ENCODE measurements around the gene PTPRA.
"Not testable (repeated sequence)": the region's sequence is repeated elsewhere in the genome, so short reads cannot be mapped to it uniquely, and the experiment has no call there.

PTPRA gene

DNA sequence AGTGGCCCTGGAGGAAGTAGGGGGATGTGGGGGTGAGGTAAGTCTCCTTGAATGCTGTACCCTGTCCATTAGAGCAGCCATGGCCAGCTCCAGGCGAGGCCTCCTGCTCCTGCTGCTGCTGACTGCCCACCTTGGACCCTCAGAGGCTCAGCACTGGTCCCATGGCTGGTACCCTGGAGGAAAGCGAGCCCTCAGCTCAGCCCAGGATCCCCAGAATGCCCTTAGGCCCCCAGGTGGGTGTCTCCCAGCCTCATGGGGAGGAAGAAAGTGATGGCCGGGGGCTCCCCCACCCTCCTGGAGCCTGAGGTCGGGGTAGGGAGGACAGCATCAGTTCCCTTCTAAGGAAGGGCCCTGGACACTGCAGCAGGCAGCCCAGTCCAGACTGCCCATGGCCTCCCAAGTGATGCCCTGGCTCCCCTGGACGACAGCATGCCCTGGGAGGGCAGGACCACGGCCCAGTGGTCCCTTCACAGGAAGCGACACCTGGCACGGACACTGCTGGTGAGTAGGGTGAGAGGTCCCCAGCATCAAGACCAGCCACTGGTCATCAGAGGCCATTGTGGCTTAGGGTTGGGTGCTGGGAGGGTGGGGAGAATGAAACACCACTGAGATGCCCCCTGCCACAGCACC, 171.2 kb downstream of the PTPRA start:
- no peak for DNase-seq (ENCODE audit: low spot score)

DNA sequence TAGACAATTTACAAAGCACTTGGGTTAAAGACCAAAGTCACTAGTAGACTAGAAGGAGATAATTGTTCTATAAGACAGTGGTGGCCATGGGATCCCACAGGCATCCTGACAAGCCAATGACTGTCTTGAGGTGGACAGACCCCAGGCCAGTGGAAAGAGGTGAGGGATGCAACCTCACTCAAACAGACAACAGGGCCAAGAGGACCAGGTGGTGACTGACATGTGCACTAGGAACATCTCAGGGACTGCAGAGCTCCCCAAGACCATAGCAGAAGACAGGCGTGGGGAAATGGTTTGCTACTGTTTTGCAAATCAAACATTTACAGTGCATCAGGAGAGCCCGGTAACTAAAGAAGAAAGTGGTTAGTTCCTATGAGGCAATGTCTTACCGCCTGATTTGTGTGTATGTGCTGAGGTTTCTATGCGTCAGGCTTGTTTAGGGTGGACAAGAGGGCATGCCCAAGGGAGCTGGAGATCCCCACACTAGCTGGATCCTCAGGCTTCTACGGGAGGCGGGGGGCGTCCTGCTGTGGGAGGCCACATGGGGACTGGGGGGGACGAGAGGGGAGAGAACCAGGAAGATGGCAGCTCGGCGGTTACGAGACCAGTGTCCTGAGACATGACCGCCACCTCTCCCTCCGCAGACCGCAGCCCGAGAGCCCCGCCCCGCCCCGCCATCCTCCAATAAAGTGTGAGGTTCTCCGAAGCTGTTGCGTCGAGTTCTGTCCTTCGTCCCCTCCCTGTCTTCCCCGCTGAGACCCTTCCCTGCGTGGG, 171.9 kb downstream of the PTPRA start:
- DNase-seq (ENCODE audit: low spot score), result peak; percentile 89

DNA sequence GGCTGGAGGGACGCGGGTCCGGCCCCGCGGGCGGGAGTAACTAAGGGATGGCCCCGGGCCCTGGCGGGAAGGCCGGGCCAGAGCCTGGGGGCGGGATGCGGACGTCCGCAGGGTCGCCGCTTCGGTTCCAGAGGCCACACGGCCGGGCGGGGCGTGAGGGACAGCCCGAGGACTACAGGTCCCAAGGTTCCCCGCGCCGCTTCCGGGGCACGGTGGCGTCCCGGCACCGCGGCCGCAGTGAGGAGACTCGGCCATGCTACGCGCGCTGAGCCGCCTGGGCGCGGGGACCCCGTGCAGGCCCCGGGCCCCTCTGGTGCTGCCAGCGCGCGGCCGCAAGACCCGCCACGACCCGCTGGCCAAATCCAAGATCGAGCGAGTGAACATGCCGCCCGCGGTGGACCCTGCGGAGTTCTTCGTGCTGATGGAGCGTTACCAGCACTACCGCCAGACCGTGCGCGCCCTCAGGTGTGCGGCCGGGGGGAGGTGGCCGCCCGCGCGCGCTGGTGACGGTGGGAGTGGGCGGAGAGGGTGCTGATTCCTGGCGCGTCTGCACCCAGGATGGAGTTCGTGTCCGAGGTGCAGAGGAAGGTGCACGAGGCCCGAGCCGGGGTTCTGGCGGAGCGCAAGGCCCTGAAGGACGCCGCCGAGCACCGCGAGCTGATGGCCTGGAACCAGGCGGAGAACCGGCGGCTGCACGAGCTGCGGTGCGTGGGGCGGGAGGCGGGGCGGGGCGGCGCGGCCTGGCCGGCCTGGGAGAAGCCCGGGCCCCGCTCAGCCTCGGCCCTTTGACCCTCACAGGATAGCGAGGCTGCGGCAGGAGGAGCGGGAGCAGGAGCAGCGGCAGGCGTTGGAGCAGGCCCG, 172.8 kb downstream of the PTPRA start, which contains the start of gene MRPS26:
MRPS26 (plus strand) TSS at position 237 of the 861 bp plus-strand sequence; CDS start at position 254, 17 bp downstream.
- peak; percentile 88 for DNase-seq (ENCODE audit: low spot score)

DNA sequence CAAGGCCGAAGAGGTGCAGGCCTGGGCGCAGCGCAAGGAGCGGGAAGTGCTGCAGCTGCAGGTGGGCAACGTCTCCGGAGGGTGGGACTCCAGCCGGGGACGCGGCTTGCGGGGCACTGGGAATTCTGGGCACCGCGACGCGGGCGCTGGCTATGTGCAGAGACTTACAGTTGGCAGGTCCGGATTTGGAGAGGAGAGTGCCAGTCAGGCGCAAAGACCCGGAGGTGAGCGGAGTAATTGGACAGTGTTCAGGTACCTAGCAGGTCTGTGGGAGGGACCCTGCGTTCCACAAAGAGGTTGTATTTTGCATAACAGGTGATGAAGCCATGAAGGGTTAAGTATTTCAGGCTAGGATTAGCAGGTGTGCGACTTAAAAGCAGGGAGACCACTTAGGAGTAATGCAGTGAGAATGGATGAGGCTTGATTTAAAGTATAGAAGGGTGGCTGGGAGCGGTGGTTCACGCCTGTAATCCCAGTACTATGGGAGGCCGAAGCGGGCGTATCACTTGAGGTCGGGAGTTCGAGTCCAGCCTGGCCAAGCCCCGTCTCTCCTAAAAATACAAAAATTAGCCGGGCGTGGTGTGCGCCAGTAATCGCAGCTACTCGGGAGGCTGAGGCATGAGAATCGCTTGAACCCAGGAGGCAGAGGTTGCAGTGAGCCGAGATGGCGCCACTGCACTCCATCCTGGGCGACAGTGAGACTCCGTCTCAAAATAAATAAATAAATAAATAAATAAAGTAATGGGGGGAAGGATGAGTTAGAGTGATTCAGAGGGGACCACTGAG, 173.6 kb downstream of the PTPRA start:
- DNase-seq (ENCODE audit: low spot score), result peak; percentile 35

DNA sequence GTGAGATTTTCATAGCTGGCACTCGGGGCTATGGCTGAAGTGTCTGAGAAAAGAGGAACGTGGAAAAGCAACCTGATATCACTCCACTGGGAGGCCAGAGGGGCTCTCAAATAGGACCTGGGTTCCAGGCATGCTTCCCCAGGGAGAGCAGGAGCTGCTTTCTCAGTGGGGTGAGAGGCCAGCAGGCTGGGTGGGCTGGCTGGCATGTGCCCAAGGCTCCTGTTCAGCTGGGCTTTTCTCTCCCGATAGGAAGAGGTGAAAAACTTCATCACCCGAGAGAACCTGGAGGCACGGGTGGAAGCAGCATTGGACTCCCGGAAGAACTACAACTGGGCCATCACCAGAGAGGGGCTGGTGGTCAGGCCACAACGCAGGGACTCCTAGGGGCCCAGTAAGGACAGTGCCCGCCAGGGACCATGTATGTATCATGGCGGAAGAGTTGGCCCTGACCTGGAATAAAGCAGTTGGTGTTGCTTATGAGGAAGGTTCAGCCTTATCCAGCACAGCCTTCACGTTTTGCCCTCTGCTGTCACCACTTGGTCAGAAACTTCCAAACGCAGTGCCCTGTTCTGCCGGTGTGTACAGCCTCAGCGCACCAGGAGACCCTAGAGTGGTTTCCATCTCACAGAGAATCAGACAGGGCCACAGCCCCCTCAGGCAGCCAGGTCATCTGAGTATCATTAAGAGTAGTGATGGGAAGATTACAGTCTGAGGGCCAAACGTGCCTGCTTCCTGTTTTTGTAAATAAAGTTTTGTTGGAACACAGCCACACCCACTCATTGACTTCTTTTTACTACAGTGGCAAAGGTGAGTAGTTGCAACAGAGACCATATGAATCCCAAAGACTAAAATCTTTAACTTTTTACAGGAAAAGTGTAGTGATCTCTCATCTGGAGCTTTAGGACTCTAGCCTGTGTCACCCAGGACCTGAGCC, 174.5 kb downstream of the PTPRA start:
- no peak for DNase-seq (ENCODE audit: low spot score)

DNA sequence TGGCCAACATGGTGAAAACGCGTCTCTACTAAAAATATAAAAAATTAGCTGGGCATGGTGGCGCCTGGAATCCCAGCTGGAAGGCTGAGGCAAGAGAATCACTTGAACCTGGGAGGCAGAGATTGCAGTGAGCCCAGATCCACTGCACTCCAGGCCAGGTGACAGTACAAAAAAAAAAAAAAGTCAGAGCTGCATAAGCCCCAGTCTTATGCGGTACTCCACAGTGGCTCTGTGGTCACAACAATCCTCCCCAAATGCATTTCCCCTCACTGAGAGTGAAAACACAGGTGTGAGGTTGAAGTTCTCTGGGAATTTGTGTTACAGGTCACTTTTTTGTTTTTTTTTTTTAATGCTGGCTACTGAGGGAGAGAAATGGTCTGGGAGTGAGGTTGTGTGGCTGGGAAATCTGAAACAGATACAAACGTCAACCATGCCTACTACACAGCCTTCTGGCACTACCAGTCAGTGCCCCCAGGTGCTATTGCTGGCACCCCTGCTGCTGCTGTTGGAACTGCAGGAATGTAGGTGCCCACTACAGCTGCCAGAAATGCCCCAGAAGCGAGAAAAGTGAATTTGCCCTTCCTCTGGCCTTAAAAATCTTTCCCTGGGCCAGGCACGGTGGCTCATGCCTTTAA, 178.2 kb downstream of the PTPRA start:
- DNase-seq (ENCODE audit: low spot score), result no peak

DNA sequence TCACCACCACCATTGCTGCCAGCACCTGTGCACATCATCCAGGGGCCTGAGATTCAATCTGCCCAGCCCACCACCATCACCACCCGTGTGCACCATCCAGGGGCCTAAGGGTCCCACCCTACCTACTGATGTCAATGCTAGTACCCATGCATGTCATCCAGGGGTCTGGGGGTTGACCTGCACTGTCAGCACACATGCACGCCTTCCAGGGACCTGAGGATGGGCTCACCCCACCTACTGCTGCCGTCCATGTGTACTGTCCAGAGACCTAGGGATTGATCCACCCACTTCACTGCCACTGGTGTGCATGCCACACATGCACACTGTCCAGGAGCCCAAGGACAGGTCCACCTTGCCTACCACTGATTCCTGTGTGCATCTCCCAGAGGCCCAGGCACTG, 186.2 kb downstream of the PTPRA start:
- DNase-seq (ENCODE audit: low spot score), result no peak

DNA sequence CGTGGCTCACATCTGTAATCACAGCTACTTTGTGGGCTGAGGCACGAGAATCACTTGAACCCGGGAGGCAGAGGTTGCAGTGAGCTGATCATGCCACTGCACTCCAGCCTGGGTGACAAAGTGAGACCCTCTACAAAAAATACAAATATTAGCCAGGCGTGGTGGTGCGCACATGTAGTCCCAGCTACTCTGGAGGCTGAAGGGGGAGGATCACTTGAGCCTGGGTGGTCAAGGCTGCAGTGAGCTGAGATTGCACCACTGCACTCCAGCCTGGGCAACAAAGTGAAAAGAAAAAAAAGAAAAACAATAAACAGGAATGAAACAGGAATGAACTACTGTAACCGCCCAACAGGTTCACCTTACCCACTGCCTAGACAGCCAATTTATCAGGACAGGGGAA, 190.8 kb downstream of the PTPRA start:
- not testable (repeated sequence) for DNase-seq (ENCODE audit: low spot score)

DNA sequence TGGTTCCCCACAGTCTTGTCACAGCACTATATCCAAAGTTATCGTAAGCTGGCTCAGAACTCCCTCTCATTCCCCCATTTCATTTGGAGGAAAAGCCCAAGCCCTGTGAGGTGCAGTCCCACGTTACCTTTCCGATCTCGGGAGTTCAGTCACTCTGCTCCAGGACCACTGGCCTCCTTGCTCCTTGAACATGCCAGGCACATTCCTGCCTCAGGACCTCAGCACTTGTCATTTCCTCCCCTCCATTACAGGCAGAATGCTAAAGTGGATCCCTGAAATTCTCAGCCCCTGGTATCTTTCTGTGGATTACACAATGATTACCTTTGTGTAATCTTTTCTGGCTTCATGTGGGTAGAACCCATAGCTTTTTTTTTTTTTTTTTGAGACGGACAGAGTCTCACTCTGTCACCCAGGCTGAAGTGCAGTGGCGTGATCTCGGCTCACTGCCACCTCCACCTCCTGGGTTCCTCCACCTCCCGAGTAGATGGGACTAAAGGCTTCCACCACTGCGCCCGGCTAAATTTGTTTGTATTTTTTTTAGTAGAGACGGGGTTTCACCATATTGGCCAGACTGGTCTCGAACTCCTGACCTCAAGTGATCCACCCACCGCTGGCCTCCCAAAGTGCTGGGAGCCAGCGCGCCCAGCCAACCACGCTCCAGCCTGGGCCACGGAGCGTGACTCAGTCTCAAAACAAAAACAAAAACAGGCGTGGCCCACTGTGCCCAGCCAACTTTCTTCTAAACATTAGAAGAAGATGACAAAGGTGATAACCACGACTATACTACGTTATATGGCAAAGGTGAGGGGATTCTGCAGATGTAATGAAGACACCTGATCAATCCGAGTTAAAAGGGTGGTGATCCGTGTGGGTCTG, 194.1 kb downstream of the PTPRA start:
- no peak for DNase-seq (ENCODE audit: low spot score)

DNA sequence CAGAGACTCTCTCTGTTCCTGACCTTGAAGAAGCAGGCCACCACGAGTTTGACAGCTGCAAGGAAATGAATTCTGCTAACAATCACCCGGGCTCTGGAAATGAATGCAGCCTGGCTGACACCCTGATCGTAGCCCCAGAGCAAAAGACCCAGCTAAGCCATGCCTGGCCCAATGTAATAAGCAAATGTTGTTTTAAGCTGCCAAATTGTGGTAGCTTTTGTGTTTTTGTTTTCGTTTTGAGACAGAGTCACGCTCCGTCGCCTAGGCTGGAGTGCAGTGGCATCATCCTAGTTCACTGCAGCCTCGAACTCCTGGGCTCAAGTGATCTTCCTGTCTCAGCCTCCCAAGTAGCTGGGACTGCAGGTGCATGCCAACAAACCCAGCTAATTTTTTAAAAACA, 194.8 kb downstream of the PTPRA start:
- no peak for DNase-seq (ENCODE audit: low spot score)

DNA sequence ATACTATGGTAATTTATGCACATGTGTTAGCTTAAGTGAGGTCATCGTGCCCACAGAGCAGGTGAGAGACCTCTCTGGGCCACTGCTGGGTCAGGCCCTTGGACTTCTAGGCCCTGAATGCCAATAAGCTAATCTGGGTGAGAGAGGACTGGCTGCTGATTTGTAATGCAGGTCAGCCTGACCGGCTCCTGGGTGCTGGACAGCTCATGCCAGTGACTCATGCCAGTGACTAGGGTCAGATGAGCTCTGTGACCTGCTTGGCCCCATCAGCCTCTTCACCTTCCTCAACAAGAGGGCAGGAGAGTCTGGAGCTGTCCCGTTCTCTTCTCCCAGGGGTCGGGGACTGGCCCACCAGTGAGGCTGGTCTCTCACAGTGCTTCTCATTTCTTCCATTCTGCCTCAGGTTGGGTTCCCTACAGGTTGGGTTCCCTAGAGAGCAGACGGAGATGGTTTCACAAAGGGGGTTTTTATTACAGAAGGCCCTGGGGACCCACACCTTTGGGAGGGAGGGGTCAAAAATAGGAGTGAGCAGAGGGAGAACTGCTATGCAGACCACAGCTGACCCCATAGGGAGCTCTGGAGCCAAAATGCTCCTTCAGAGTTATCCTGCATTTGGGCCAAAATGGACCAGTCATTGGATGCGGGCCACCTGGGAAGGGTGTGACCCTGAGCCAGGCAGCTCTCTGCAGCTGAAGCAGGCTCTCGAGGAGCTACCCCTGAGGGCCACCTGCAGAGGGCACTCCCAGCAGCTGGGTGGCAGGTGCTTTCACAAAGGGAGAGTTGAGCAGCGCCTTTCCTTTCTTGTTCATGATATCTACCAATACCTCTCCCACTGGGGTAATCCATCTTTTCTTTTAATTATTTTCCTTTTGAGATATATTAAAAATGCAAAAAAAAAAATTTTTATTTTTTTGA, 196.0 kb downstream of the PTPRA start:
- no peak for DNase-seq (ENCODE audit: low spot score)

DNA sequence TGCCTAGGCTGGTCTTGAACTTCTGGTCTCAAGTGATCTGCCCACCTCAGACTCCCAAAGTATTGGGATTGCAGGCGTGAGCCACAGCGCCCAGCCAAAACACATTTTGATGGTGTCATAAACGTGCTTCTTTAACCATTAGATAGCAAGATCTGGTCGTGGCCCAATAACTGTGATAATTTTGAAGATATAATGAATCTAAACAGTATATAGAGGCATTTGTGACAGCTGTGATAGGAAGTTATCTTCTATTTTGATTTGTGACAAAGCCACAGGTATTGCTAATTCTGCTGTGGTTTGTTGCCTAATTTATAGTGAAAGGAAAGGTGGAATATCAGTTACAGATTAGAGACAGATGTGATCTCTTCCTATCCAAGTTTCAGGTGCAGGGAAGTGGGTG, 197.4 kb downstream of the PTPRA start:
- DNase-seq (ENCODE audit: low spot score), result no peak

DNA sequence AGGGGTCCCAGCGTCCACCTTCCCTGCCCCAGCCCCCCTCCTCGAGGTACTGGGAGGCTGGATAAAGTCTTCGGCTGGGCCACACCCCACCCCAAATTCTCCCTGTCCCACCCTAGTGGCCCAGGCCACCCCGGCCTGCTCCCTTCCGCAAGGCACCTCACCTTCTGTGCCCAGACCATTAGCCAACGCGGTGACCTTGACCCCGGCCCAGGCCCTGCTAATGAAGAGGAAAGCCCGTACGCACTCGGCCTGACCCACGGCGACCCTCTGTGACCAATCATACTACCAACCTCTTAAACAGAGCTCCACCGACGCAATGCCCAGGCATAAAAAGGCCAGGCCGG, 198.0 kb downstream of the PTPRA start:
- DNase-seq (ENCODE audit: low spot score), result no peak

DNA sequence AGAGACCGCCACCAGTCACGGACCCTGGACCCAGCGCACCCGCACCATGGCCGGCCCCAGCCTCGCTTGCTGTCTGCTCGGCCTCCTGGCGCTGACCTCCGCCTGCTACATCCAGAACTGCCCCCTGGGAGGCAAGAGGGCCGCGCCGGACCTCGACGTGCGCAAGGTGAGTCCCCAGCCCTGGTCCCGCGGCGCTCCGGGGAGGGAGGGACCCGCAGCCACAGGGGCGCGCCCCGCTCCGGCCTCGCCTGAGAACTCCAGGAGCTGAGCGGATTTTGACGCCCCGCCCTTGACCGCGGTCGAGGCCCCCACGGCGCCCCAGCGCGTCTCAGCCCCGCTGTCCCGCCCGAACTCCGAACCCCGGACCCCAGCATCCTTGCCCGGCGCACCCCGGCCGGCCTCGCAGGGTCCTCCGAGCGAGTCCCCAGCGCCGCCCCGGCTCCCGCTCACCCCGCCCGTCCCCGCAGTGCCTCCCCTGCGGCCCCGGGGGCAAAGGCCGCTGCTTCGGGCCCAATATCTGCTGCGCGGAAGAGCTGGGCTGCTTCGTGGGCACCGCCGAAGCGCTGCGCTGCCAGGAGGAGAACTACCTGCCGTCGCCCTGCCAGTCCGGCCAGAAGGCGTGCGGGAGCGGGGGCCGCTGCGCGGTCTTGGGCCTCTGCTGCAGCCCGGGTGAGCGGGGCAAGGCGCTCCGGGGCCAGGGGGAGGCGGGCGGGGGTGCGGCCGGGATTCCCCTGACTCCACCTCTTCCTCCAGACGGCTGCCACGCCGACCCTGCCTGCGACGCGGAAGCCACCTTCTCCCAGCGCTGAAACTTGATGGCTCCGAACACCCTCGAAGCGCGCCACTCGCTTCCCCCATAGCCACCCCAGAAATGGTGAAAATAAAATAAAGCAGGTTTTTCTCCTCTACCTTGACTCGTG, 198.6 kb downstream of the PTPRA start, which contains the start of gene OXT:
OXT (plus strand) TSS at position 11 of the 920 bp plus-strand sequence; CDS start at position 47, 36 bp downstream.
- DNase-seq (ENCODE audit: low spot score), result no peak

DNA sequence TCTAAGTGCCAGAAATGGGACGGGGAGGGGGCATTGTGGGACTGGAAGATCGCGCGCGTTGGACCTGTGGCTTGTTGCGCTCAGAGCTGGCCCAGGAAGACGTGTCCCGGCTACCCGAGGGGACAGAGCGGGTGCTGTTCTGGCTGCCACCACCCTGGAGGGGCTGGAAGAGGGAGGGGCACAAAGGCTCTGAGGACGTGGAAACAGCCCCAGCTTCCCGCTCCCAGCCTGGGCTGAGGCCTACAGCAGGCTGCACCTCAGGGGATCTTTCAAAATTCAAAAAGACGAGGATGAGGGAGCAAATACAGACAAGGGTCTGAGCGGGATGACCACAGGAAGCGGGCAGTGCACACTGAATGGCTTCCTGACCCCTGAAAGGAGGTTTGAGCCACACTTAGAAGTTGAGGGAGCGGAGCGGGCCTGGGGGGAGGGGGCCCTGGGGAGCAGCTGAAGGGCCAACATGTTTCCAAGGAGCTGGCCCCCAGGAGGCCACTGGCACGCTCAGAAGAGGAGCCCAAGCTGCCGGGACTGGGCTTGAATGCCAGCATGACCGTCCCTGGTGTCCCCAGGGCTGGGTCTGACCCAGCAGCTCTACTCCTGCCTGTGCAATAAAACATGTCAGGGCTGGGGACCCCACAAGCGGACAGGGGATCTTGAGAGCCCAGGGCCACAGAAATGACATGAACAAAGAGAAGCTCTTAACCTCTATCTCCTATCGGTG, 199.4 kb downstream of the PTPRA start:
- DNase-seq (ENCODE audit: low spot score), result no peak

DNA sequence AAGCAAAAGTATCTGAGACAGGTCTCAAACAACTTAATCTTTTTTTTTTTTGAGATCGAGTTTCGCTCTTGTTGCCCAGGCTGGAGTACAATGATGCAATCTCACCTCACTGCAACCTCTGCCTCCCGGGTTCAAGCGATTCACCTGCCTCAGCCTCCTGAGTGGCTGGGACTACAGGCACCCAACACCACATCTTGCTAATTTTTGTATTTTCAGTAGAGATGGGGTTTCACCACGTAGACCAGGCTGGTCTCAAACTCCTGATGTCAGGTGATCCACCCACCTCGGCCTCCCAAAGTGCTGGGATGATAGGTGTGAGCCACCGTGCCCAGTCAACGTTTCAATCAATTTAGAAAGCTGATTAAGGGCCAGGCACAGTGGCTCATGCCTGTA, 200.0 kb downstream of the PTPRA start:
- not testable (repeated sequence) for DNase-seq (ENCODE audit: low spot score)
